B cell (primary cell): ENCODE measurements around the gene CLEC7A. TPM values are rescaled to one million over a fixed set of nuclear protein-coding genes. Genes with fewer than 3 reads are reported as not detected.

ENCODE experiments used
- ATAC-seq: fragments of 200-7000 bp; cut with Tn5 transposase; one replicate; pipeline ENCODE4 v1.10.0; 2021; ENCODE audit warnings: low read depth, mild to moderate bottlenecking, moderate number of reproducible peaks, moderate library complexity
- CTCF ChIA-PET: fragments of 350-600 bp; sonication (Branson Sonifier 250); formaldehyde crosslinking; loops from one replicate; lab custom pipeline; 2021; ENCODE audit warnings: antibody characterized with exemption, inconsistent platforms; lab: Charles Lee
- POLR2A ChIA-PET: fragments of 350-600 bp; sonication (Branson Sonifier 250); formaldehyde crosslinking; loops from one replicate; lab custom pipeline; 2021; ENCODE audit warnings: antibody characterized with exemption; lab: Charles Lee
- DNase-seq: peaks from one replicate; pipeline ENCODE4 v3.0.0; 2013
- H2AFZ ChIP-seq: 2 replicates; pipeline ENCODE4 v1.6.1; 2012; ENCODE audit warnings: mild to moderate bottlenecking, low read depth, low read length; ENCODE audit not compliant: insufficient read depth, poor library complexity, severe bottlenecking
- H3K27ac ChIP-seq, 2 donors: 1 replicate in 1 of 2; 2 replicates in 1 of 2; pipeline ENCODE4 v1.5.1; 2012 to 2013; ENCODE audit warnings: low read length in 2 of 2, mild to moderate bottlenecking in 2 of 2, moderate library complexity in 1 of 2
- H3K27me3 ChIP-seq, 4 experiments: fragments of 200-600 bp in 1 of 4; sonication (generic) in 1 of 4; replicated peaks in 1 of 4; 1 replicate in 2 of 4; 2 replicates in 2 of 4; pipeline versions ENCODE4 v1.6.1 to v1.7.0; 2013 to 2016; ENCODE audit warnings: low read length in 3 of 4, mild to moderate bottlenecking in 2 of 4, mixed read lengths in 1 of 4, moderate library complexity in 1 of 4; ENCODE audit not compliant: insufficient read depth in 4 of 4, control insufficient read depth in 3 of 4; ENCODE audit errors: control extremely low read depth in 1 of 4
- H3K36me3 ChIP-seq, 2 experiments: replicated peaks in 1 of 2; 1 replicate in 1 of 2; 2 replicates in 1 of 2; pipeline versions ENCODE4 v1.6.1 to v1.7.1; 2013; ENCODE audit warnings: low read length in 1 of 2; ENCODE audit not compliant: insufficient read depth in 2 of 2, control insufficient read depth in 1 of 2; ENCODE audit errors: control extremely low read depth in 1 of 2, extremely low read depth in 1 of 2
- H3K4me1 ChIP-seq, 2 donors: fragments of 200-600 bp in 1 of 2; sonication (generic) in 1 of 2; 1 replicate in 1 of 2; 2 replicates in 1 of 2; pipeline versions ENCODE4 v1.5.1 to v1.6.1; 2013 to 2017; ENCODE audit warnings: low read length in 2 of 2; ENCODE audit not compliant: control insufficient read depth in 2 of 2, insufficient read depth in 2 of 2
- H3K4me2 ChIP-seq: replicated peaks from 2 replicates; pipeline ENCODE3; 2012; ENCODE audit warnings: mild to moderate bottlenecking, low read depth, low read length; ENCODE audit not compliant: poor library complexity, severe bottlenecking
- H3K4me3 ChIP-seq, 5 experiments: fragments of 200-600 bp in 1 of 5; sonication (generic) in 1 of 5; 1 replicate in 3 of 5; 2 replicates in 2 of 5; pipeline versions ENCODE4 v1.5.1 to v1.7.0; 2011 to 2016; ENCODE audit warnings: low read length in 4 of 5, mild to moderate bottlenecking in 4 of 5, low read depth in 2 of 5, control low read depth in 1 of 5, moderate library complexity in 1 of 5; ENCODE audit not compliant: insufficient read depth in 1 of 5; ENCODE audit errors: control extremely low read depth in 1 of 5, extremely low read depth in 1 of 5
- H3K79me2 ChIP-seq: fragments of 200-600 bp; sonication (generic); one replicate; pipeline ENCODE4 v1.6.0; 2016; ENCODE audit warnings: low read length; ENCODE audit not compliant: control insufficient read depth, insufficient read depth
- H3K9ac ChIP-seq: fragments of 200-600 bp; sonication (generic); 2 replicates; pipeline ENCODE4 v1.6.1; 2017; ENCODE audit warnings: mild to moderate bottlenecking, low read length, moderate library complexity
- H3K9me3 ChIP-seq, 3 donors: one replicate each; pipeline versions ENCODE4 v1.6.1 to v1.7.1; 2013; ENCODE audit warnings: low read length in 2 of 3; ENCODE audit not compliant: control insufficient read depth in 2 of 3, insufficient read depth in 1 of 3; ENCODE audit errors: control extremely low read depth in 1 of 3
- H4K20me1 ChIP-seq: 2 replicates; pipeline ENCODE4 v1.6.0; 2012; ENCODE audit warnings: mild to moderate bottlenecking, low read length; ENCODE audit not compliant: insufficient read depth, control insufficient read depth, poor library complexity, severe bottlenecking
- H3K27ac Mint-ChIP-seq: one replicate; pipeline ENCODE4 v1.8.0; 2021; ENCODE audit warnings: mixed read lengths
- H3K27me3 Mint-ChIP-seq: one replicate; pipeline ENCODE4 v1.8.0; 2021; ENCODE audit warnings: mixed read lengths
- H3K4me1 Mint-ChIP-seq: one replicate; pipeline ENCODE4 v1.8.0; 2021; ENCODE audit warnings: mixed read lengths
- H3K4me3 Mint-ChIP-seq: one replicate; pipeline ENCODE4 v1.8.0; 2021; ENCODE audit warnings: mixed read lengths
- H3K9me3 Mint-ChIP-seq: one replicate; pipeline ENCODE4 v1.8.0; 2022; ENCODE audit warnings: mixed read lengths; ENCODE audit not compliant: insufficient read depth
- EZH2 ChIP-seq: IDR thresholded peaks from 2 replicates; pipeline ENCODE4 v1.6.1; 2012; ENCODE audit warnings: borderline replicate concordance, low read depth, mild to moderate bottlenecking, moderate library complexity, low read length; ENCODE audit not compliant: insufficient read depth, poor library complexity, severe bottlenecking
- WGBS: methylation state at CpG from one replicate; pipeline ENCODE4 v1.1.5; 2013; ENCODE audit warnings: missing lambda C conversion rate; ENCODE audit not compliant: insufficient coverage; 5-methylcytosine and 5-hydroxymethylcytosine counted together
- intact Hi-C: fragments of 100-400 bp; cut with micrococcal nuclease; formaldehyde crosslinking; loops from one replicate; pipeline ENCODE4 v1.10.0; 2022
- polyA plus RNA-seq: library from polyadenylated mRNA; depleted of rRNA; stranded (reverse); fragments of >200 nt; gene quantifications from 2 replicates; pipeline ENCODE4 v1.2.3, GENCODE V29; 2012
- total RNA-seq, 2 donors: library from RNA; stranded (reverse); fragments of 120-200 nt in 1 of 2; gene quantifications; 1 replicate in 1 of 2; 2 replicates in 1 of 2; pipeline versions ENCODE4 v1.2.3 to v1.2.4, GENCODE V29; 2013 to 2022
- TF ChIP-seq, protein P1 (sequence below): fragments of 200-600 bp; IDR thresholded peaks from one replicate; pipeline ENCODE4 v1.8.0; 2022; ENCODE audit warnings: antibody characterized with exemption, mild to moderate bottlenecking

Gene CLEC7A
- total and polyA plus RNA-seq, 2 donors (not counting 1 experiment from before 2014, with no cell fraction given): 0.67 to 2.4 TPM

GRCh38 chr12:10163084-10163483, 33.1 kb upstream of the CLEC7A start:
- Histone ChIP-seq H3K4me2 (no peak overlapping the region), H3K9me3 (no peaks in the 10 kb centered on the region), H3K27ac (no peak overlapping the region), H4K20me1 (no peaks in the 10 kb centered on the region), H3K79me2 (no peaks in the 10 kb centered on the region), H3K9ac (no peak overlapping the region), H3K27me3 (peaks cover 0 to 3% (median 1%) of the 10 kb centered on the region in 4 experiments), H3K4me3 (no peak overlapping the region), H3K4me1 (peaks cover 10 to 11% of the 10 kb centered on the region in 2 donors), H3K36me3 (no peaks in the 10 kb centered on the region), H2AFZ (no peak overlapping the region)
- H3K27ac Mint-ChIP-seq: no peak overlapping the region
- no peaks in the 10 kb centered on the region for H3K9me3 Mint-ChIP-seq
- DNase-seq (no peak), ATAC-seq (no peak)
- ChIA-PET POLR2A (no interaction called here), CTCF (interaction anchor here (6.6 kb wide), 1 partner anchor 11 kb away, joined by 30 read pairs; no protein-coding TSS in a partner anchor)
- intact Hi-C loops: no loop called here
- H3K4me1 Mint-ChIP-seq: peaks cover 29% of the 10 kb centered on the region
- H3K4me3 Mint-ChIP-seq: no peak overlapping the region
- no CpG with 5 or more reads among the region's 3 CpGs for WGBS
- peaks cover 14% of the 10 kb centered on the region for H3K27me3 Mint-ChIP-seq
- TF ChIP-seq, protein P1, sequence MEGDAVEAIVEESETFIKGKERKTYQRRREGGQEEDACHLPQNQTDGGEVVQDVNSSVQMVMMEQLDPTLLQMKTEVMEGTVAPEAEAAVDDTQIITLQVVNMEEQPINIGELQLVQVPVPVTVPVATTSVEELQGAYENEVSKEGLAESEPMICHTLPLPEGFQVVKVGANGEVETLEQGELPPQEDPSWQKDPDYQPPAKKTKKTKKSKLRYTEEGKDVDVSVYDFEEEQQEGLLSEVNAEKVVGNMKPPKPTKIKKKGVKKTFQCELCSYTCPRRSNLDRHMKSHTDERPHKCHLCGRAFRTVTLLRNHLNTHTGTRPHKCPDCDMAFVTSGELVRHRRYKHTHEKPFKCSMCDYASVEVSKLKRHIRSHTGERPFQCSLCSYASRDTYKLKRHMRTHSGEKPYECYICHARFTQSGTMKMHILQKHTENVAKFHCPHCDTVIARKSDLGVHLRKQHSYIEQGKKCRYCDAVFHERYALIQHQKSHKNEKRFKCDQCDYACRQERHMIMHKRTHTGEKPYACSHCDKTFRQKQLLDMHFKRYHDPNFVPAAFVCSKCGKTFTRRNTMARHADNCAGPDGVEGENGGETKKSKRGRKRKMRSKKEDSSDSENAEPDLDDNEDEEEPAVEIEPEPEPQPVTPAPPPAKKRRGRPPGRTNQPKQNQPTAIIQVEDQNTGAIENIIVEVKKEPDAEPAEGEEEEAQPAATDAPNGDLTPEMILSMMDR: no peak
- no peak for TF ChIP-seq EZH2

DNA sequence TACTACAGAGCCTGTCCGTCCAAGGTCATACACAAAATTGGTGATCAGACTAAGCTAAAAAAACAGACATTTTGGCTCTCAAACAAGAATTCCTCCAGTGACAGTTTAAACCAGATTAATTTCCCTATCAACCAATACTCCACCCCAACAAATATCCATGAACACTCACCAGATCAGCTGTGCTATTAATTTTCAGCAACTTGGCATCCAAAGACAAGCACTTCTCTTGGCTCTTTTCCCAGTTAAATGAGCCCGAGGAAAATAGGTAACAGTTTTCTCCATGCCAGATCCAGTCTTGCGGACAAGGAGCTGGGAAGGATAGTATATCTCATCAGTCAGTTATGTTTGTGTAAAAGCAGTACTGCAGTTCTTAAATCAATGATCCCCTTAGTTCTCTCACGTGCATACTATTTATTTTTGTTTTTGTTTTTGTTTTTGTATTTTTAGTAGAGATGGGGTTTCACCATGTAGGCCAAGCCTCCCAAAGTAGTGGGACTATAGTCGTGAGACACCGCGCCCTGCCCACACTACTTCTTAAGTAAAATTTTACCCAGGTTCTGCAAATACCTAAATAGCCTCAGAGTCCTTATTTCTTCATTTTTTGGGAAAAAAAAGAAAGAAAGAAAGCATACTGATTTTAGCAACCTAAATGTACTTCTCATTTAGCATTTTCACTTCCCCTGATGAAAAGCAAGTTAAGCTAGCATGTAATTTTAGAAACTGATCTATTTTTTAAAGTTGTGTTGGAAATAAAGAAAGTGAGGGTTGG, 30.8 kb upstream of the CLEC7A start:
- Histone ChIP-seq H3K27me3 (no peaks in the 10 kb centered on the region), H3K9ac (no peak overlapping the region), H3K27ac (no peak overlapping the region), H3K4me2 (peak overlapping the region; percentile 21), H2AFZ (no peak overlapping the region), H3K79me2 (no peaks in the 10 kb centered on the region), H3K9me3 (peaks cover 0 to 4% (median 0%) of the 10 kb centered on the region in 3 donors), H4K20me1 (no peaks in the 10 kb centered on the region), H3K4me1 (peaks cover 10 to 11% of the 10 kb centered on the region in 2 donors), H3K4me3 (no peak overlapping the region), H3K36me3 (no peaks in the 10 kb centered on the region)
- TF ChIP-seq EZH2: no peak
- TF ChIP-seq, protein P1: no peak
- Mint-ChIP-seq H3K4me3 (no peak overlapping the region), H3K27me3 (peaks cover 18% of the 10 kb centered on the region), H3K27ac (no peak overlapping the region), H3K9me3 (no peaks in the 10 kb centered on the region), H3K4me1 (peaks cover 29% of the 10 kb centered on the region)
- DNase-seq (no peak), ATAC-seq (no peak)
- 100% methylated on average over 1 of the region's 7 CpGs for WGBS
- intact Hi-C loops: no loop called here
- POLR2A ChIA-PET: no interaction called here
- CTCF ChIA-PET: interaction anchor here (6.6 kb wide), 1 partner anchor 8 kb away, joined by 30 read pairs; no protein-coding TSS in a partner anchor
